Measurements from ENCODE around the gene TMEM190. TPM values are rescaled to one million over a fixed set of nuclear protein-coding genes. Genes with fewer than 3 reads are reported as not detected.
"Not testable (repeated sequence)": the region's sequence is repeated elsewhere in the genome, so short reads cannot be mapped to it uniquely, and the experiment has no call there.

TMEM190 gene
- total RNA-seq, 1 donor from 2014 or later = 16.2 TPM

DNA sequence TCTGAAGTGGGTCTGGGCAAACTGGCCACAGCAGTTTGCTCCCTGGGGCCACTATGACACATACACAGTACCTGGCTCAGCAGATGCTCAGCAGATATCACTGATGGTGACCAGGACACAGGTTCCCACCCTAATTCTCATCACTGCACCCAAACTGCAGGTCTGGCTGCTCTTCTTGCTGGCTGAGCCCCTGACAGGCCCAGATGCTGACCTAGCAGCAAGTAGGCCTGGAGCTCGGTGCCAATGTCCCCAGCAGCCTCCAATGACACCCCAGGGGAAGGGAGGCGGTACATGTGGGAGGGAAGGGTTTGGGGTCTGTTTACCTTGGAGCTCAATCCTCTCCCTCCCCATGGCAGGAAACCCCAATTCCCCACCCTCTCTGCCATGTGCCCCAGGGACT, 25.9 kb downstream of the TMEM190 start:
- no peak overlapping the region for H3K4me3 ChIP-seq
- peaks cover 58% of the 10 kb centered on the region for H3K36me3 ChIP-seq
- intact Hi-C loops (cut with DNase I) = no loop called here
- no peaks in the 10 kb centered on the region for H3K9me3 ChIP-seq
- ATAC-seq (no peak), DNase-seq (no peak)
- peaks cover 14% of the 10 kb centered on the region for H3K4me1 ChIP-seq
- TF ChIP-seq, protein P1, sequence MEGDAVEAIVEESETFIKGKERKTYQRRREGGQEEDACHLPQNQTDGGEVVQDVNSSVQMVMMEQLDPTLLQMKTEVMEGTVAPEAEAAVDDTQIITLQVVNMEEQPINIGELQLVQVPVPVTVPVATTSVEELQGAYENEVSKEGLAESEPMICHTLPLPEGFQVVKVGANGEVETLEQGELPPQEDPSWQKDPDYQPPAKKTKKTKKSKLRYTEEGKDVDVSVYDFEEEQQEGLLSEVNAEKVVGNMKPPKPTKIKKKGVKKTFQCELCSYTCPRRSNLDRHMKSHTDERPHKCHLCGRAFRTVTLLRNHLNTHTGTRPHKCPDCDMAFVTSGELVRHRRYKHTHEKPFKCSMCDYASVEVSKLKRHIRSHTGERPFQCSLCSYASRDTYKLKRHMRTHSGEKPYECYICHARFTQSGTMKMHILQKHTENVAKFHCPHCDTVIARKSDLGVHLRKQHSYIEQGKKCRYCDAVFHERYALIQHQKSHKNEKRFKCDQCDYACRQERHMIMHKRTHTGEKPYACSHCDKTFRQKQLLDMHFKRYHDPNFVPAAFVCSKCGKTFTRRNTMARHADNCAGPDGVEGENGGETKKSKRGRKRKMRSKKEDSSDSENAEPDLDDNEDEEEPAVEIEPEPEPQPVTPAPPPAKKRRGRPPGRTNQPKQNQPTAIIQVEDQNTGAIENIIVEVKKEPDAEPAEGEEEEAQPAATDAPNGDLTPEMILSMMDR (IDR thresholded peaks at IDR 0.05) = no peak
- no peak overlapping the region for H3K27ac ChIP-seq
- no peaks in the 10 kb centered on the region for H3K27me3 ChIP-seq (ENCODE audit: low read depth)

DNA sequence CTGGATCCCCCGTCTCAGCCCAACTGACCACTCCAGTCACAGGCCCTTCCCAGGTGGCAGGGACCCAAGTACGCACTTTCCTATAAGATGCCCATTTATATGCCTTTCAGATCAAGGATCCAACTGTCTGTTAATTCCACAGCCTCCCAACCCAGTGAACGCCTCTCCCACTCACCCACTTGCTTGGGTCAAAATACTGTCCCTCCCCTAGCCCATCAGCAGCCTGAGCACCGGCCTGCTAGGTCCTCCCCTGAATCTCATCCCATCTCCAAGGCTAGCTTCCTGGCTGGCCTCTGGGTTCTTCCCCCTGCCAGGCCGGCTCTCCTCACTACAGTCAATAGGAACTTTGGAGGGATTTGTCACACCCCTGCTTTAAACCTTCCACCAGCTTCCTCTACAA, 29.0 kb downstream of the TMEM190 start:
- Histone ChIP-seq H3K4me3 (no peak overlapping the region), H3K27ac (no peak overlapping the region), H3K9me3 (no peaks in the 10 kb centered on the region), H3K27me3 (ENCODE audit: low read depth) (no peaks in the 10 kb centered on the region), H3K4me1 (peaks cover 14% of the 10 kb centered on the region), H3K36me3 (peaks cover 51% of the 10 kb centered on the region)
- ATAC-seq (no peak), DNase-seq (no peak)
- intact Hi-C loops (cut with DNase I) = no loop called here
- TF ChIP-seq, protein P1 (IDR thresholded peaks at IDR 0.05) = no peak

DNA sequence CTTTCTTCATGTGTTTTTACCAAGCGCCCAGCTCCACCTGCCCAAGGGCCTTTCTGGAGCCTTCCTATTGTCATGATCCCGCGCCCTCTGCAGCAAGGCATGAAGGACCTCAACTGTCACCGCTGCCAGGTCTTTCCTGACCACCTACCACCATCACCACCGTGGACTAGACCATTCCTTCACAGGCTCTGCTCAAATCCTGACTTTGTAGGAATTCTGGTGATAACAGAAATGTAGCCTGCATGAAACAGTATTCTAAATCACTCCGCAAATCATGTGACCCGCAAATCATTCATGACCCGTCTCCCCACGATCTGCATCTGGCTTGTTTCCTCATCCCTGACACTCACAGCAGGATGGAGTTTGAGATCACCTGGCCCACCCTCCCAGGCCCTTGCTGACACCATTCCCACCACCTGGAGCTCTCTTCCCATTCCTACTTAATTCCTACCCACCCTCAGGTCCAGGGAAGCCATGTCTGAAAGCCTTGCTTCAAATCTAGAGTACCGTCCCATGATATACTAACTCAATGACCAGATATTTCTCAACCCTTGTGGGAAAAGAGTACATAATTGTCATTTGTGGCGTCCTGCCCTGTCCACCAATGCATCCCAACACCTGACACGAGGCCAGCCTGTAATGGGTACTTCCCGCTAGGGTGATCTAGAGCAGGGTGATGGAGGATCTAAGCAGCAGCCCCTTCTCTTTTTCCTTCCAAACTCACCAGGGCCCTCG, 29.6 kb downstream of the TMEM190 start:
- Histone ChIP-seq H3K27me3 (ENCODE audit: low read depth) (no peaks in the 10 kb centered on the region), H3K9me3 (no peaks in the 10 kb centered on the region), H3K36me3 (peaks cover 46% of the 10 kb centered on the region), H3K27ac (no peak overlapping the region), H3K4me3 (peak overlapping the region; percentile 94), H3K4me1 (peaks cover 14% of the 10 kb centered on the region)
- ATAC-seq = no peak
- no peak for DNase-seq
- TF ChIP-seq, protein P1 (IDR thresholded peaks at IDR 0.05) = no peak
- intact Hi-C loops (cut with DNase I) = no loop called here

DNA sequence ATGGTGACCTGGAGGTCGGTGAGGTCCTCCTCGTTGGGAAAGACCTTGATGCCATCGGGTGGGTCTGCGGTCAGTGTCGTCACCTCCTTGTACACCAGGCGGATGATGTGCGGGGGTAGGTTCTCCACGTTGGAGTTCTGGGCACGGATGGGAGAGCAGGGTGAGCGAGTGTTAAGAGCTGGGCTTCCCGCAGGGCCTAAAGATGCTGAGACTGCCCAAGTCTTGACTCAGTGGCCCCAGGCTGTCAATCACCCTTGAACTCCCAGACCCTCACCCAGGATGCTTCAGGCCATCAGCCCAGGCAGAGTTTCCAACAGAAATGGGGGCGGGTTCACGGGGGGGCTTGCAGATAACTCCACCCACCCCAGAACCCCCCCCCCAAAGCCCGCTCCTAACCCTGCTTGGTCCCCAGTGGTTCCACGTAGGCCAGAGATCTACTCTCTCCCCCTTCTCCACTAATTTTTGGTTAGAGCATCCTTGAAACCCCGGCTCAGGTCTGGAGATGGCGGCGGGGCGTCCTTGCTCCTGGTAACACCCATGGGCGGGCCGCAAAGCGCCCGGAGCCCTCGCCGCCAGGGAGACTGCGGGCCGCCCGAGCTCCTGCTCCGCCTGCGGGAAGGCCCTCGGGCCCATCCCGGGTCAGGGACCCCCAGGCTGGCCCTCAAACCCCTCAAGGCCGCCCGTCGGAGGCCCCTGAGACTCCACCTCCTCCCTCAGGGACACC, 30.4 kb downstream of the TMEM190 start:
- peak overlapping the region; percentile 94 for H3K4me3 ChIP-seq
- H3K36me3 ChIP-seq = peaks cover 41% of the 10 kb centered on the region
- DNase-seq (no peak), ATAC-seq (peak; percentile 1 to 40)
- peaks cover 14% of the 10 kb centered on the region for H3K4me1 ChIP-seq
- no peaks in the 10 kb centered on the region for H3K27me3 ChIP-seq (ENCODE audit: low read depth)
- TF ChIP-seq, protein P1 (IDR thresholded peaks at IDR 0.05) = no peak
- intact Hi-C loops (cut with DNase I) = no loop called here
- peak overlapping the region; percentile 93 for H3K27ac ChIP-seq
- H3K9me3 ChIP-seq = no peaks in the 10 kb centered on the region

DNA sequence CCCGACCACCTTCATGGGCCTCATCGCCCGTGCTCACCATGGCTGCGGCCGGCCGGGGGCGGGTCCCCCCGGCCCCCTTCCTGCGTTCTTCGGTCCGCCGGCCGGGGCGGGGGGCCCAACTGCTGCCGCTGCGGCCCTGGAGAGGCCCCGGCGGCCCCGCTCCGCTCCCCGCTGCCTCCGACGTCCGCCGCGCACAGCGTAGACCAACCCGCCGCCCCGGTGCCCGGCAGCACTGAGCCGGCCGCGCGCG, 30.8 kb downstream of the TMEM190 start, which contains the start of gene UBE2S:
Gene UBE2S, minus strand, starts transcription at position 239 of the 250 bp plus-strand sequence. Its CDS starts 199 bp downstream, at position 40.
- DNase-seq; intact Hi-C loops (cut with DNase I); H3K27me3 ChIP-seq (ENCODE audit: low read depth); H3K9me3 ChIP-seq: not testable (repeated sequence)
- Histone ChIP-seq H3K4me3 (peak within 1 kb of the TSS; percentile 94), H3K4me1 (peaks cover 14% of the 10 kb centered on the region), H3K36me3 (peaks cover 36% of the 10 kb centered on the region), H3K27ac (peak within 1 kb of the TSS; percentile 93)
- peak in 1 of 2 donors; percentile 17 for ATAC-seq

Data from lower lobe of right lung (tissue), 2 donors.